GM18508 (cell line): ENCODE data around the gene MOB3C.

Source experiments
- ATAC-seq: cut with Tn5 transposase; IDR thresholded peaks from one replicate; pipeline ENCODE4 v1.9.1; 2021; ENCODE audit warnings: moderate number of reproducible peaks; ENCODE audit not compliant: insufficient read depth, unreplicated experiment

MOB3C gene

DNA sequence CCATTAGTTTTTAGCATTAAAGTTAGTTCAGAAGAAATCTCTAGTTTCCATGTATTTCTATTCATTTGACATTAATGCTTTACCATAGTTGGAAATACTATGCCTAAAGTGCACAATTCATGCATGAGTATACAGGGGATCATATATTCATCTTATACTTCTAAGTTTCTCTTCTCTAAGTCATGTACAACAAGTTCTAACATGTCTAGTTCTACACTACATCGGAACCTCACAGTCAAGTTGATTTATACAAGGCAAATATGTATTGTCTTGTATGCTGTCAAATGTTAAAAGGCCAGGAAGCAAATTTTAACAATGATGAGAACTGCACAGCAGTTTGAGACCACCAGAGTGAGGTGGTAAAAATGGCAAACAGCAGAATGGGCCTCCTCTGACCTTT, 22.9 kb upstream of the MOB3C start:
- ATAC-seq = no peak

- no peak for ATAC-seq
These were observed 22.3 kb upstream of the MOB3C start for GRCh38 chr1:46638921-46639320.

DNA sequence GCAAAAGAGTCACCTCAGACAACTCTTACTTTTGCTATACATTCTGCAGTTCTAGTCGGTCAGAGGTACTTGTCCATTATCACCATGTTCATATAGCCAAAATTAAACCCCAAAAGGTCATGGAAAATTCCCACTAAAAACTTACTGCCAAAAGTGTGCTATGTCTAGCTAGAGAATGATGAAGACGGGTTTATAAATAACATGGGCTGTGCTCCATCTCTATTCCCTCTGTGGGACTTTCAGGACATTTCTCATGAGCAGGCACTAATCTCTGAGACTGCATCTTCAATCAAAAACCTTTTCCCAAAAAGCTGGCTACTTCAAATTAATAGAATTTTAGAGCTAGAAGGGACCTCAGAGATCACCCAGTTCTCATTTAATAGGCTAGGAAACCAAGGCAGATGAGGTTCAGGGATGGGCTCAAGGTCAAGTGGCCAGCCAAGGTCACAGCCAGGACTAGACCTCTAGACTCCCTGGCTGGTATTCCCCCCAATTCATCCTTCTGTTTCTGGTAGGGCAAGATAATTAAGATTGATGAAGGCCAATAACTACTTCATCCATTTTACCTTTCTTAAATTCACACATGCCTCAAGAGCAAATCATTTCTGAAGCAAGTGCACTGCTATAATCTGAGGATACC, 21.0 kb upstream of the MOB3C start:
- no peak for ATAC-seq

GRCh38 chr1:46635205-46635604, 18.6 kb upstream of the MOB3C start:
- no peak for ATAC-seq

DNA sequence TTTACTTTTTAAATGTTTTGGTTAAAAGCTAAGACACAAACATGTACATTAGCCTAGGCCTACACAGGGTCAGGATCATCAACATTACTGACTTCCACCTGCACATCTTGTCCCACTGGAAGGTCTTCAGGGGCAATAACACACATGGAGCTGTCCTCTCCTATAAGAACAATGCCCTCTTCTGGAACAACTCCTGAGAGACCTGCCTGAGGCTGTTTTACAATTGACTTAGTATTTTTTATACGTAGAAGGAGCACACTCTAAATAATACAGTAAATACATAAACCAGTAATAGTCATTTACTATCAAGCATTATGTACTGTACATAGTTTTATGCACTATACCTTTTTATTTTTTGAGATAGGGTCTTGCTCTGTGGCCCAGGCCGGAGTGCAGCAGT, 14.1 kb upstream of the MOB3C start:
- no peak for ATAC-seq

- no peak for ATAC-seq
These were observed 7.4 kb upstream of the MOB3C start for GRCh38 chr1:46623743-46624644.

GRCh38 chr1:46622344-46622743, 5.7 kb upstream of the MOB3C start:
- no peak for ATAC-seq

GRCh38 chr1:46621930-46622329, 5.3 kb upstream of the MOB3C start:
- no peak for ATAC-seq

- ATAC-seq = no peak
These were observed 3.1 kb upstream of the MOB3C start for GRCh38 chr1:46619656-46620258.

DNA sequence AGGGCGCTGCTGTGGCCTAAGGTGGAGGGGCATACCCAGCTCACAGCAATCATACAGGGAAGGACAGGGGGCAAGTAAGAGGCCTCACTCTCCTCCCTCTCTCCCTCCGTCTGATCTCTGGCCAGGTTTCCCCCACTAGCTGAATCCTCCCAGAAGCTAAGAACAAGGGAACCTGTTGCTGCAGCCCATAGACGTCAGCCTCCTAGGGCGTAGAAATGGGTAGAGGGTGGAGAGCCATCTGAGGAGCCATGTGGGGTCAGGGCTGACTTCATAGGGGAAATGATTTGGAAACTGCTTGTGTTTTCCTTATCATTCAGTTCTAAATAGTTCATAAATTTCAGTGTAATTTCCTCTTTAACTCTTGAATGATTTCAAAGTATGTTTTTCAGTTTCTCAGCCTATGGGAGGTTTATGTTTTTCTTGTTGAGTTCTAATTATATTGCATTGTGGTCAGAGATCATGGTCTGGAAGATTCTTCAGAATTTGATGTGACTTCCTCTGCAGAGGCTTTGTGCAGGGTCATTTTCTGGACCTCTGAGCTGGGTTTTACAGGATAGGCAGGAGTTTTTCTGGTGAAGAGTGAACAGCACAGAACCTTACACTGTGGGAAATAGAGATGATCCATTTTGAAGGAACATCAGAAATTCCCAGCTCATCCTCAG, 2.3 kb upstream of the MOB3C start:
- ATAC-seq = no peak

GRCh38 chr1:46617833-46618232, 1.2 kb upstream of the MOB3C start:
- no peak for ATAC-seq

GRCh38 chr1:46617108-46617800, 643 bp upstream of the MOB3C start:
- ATAC-seq = no peak

DNA sequence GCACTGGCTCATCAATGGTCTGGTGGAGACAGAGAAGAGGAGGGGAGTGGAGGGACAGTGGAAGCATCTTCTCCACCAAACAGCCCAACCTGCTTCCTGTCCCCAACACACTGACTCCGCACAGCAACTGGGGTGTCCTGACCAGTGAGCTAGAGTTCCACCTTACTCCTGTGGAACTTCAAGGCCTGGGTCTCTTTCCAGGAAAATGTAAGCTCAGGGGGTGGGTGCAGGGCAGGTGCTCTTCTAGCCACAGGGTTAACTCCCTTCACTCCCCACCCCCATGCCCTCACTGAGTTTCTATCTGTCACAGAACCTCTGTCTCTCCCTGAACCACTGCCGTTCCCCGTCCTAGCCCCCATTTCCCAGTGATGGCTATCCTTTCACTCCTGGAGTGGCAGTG, 876 bp downstream of the MOB3C start:
- no peak for ATAC-seq

DNA sequence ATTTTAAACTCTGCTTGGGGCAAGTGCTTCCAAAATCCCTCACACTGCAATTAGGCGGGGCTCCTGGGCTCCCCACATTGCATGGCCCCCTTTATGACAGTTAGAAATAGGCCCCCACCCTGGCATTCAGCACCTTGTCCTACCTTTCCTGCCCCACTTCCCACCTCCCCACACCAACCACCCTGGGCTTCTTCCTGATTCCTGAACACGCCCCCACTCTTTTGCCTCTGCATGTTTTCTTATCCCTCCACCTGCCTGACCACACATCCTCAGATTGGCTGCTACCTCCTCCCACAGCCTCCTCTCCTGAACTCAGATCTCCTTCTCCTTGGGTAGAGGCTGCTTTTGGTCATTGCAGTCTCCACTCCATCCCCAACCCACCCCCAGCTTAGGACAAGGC, 1.5 kb downstream of the MOB3C start:
- no peak for ATAC-seq

DNA sequence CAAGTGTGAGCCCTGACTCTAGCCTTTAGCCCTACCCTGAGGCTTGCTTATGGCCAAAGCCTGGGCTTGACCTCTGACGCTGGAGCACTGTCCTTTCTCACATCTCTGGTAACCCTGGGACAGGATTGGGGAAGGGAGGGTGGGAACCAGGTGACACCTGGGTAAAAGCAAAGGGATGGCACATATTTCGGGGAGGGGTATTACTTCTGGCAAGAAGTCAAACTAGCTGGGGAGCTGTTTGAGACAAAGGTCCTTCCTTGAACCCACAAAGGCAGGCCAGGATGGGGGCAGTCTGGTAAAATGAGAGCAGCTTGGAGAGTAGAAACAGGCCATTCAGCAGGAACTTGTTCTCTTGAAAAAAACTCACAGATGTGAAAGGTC, 2.0 kb downstream of the MOB3C start:
- no peak for ATAC-seq

- no peak for ATAC-seq
These were observed 2.7 kb downstream of the MOB3C start for GRCh38 chr1:46613661-46614603.

- no peak for ATAC-seq
These were observed 3.5 kb downstream of the MOB3C start for GRCh38 chr1:46612937-46613660.

DNA sequence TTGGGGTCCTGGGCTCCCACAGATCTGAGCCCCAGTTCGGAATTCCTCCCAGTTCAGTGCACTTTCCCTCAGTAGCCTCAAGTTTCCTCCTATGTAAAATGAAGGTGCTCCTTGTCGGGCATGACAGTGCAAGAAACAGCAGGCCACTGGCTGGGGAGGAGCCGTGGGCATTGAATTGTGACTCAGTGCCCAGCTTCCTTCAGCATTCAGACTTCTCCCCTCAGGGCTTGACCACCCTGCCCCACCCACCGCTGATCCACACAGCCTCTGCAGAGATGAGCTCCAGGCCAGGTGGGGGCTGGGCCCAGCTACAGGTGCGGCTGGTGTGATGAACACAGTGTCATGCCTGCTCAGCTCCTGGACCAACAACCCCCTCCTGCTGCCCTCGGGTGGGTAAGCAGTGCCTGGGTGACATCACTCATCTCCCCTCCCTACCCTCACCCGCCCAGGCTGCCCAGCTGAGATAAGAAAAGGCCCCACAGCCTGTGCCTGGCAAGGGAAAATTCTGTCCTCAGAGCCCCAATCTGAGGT, 4.9 kb downstream of the MOB3C start:
- ATAC-seq = no peak
